ENCODE results near the gene PLEKHG5.

PLEKHG5 gene

GRCh38 chr1:6417961-6418667 lies 73.4 kb downstream of the PLEKHG5 start:
- DNase-seq (ENCODE audit: low read depth), result no peak
- TF ChIP-seq CTCF (conservative IDR thresholded peaks at IDR 0.05; ENCODE audit: low read length), result no peak
- no peak overlapping the region for H3K4me3 ChIP-seq (ENCODE audit: low read length)
